GM19023 (cell line): Measurements from ENCODE around the gene CDH16.
"Not testable (repeated sequence)": the region's sequence is repeated elsewhere in the genome, so short reads cannot be mapped to it uniquely, and the experiment has no call there.

Experiments used
- ATAC-seq: cut with Tn5 transposase; IDR thresholded peaks from one replicate; pipeline ENCODE4 v1.9.1; 2021; ENCODE audit warnings: mild to moderate bottlenecking, moderate library complexity; ENCODE audit not compliant: unreplicated experiment

CDH16 gene

DNA sequence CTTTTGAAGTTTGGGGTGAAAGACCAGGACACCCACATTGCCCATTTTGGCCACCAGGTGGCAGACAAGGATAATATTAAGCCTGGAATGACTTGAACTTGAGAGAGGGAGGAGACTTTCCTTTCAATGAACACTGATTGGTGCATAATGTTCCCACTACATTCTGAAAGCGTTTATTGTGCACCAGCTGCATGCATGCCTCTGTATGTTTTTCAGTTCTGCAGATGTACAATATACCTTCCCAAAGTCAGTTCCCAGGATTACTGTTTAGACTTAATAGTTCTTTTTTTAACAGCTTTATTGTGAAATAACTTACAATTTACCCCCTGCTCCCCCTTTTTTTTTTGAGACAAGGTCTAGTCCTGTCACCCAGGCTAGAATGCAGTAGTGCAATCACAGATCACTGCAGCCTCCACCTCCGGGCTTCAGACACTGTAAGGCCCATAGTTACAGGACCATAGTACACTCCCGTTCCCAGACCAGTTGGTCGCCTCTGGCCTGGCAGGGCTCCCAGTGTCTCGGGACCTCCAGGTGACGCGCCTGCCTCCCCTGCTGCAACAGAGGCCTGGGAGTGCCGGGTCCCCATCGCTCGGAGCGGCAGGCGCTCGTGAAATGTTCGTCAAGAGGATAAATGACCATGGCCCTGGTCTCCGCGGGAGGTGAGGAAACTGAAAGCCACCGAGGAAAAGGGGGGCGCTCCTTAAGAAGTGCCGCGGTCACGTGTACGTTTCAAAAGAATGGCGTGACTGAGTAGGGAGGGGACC lies 28.8 kb upstream of the CDH16 start:
- ATAC-seq = peak; percentile 57

DNA sequence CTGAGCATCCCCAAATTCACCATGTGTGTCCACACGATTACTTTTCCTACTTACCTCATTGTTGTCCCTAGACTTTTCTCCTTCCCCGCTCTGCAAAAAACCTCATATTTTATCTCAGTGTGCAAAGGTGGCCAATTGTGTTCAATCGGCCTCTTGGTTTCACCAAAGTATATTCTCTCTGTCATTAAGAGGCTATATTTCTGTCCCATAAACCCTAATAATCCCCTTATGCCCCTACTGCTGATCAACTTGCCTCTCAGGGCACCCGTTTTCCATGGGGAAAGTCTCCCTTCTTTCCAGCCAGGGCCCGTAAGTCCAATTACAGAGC lies 28.3 kb upstream of the CDH16 start:
- ATAC-seq = no peak

DNA sequence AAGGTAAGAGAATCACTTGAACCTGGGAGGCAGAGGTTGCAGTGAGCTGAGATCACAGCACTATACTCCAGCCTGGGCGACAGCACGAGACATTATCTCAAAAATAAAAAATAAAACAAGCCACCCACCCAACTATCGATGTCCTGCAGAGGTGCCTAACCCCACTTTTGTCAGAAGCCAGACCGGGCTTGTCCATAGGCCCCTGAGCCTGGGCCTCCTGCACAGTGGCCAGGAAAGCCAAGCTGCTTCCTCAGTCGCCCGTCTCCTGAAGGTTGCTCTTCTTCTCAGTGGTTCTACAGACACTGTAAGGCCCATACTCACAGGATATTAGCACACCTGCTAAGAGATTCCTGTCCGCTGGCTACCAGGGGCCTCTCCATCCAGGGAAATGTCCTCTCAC lies 27.9 kb upstream of the CDH16 start:
- ATAC-seq = no peak

DNA sequence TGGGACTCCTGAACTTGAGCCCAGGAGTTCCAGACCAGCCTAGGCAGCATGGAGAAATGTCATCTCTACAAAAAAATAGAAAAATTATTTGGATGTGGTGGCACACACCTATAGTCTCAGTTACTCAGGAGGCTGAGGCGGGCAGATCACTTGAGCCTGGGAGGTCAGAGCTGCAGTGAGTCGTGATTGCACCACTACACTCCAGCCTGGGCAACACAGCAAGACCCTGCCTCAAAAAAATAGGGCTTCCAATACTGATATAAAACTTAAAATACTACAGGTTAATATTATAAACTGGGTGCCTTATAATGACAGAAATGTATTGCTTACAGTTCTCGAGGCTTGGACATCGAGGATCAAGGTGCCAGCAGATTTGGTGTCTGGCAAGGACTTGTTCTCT lies 27.3 kb upstream of the CDH16 start:
- no peak for ATAC-seq

DNA sequence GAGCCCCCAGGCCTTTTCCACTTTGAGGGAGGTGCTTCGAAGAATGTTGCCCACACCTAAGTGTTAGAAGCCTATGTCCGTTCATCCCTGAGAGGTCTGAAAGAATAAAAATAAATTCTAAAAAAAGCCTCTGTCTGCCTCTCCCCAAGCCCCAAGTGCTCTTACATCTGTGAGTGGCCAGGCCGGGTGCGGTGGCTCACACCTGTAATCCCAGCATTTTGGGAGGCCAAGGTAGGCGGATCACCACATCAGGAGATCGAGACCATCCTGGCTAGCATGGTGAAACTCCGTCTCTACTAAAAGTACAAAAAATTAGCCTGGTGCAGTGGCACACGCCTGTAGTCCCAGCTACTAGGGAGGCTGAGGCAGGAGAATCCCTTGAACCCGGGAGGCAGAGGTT lies 26.3 kb upstream of the CDH16 start:
- ATAC-seq = not testable (repeated sequence)

DNA sequence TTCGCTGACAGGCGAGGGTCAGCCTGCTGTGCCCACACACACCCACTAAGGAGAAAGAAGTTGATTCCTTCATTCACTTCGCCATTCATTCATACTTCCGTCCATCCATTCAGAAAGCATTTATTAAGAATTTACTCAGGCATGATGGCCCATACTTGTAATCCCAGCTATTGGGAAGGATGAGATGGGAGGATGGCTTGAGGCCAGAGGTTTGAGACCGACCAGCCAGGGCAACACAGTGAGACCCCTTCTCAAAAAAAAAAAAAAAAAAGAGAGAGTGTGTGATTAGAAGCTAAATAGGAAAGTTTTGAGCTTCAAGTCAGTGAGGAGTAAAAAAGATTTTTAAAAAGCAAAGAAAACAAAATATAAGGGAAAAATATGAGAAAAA lies 25.4 kb upstream of the CDH16 start:
- no peak for ATAC-seq

DNA sequence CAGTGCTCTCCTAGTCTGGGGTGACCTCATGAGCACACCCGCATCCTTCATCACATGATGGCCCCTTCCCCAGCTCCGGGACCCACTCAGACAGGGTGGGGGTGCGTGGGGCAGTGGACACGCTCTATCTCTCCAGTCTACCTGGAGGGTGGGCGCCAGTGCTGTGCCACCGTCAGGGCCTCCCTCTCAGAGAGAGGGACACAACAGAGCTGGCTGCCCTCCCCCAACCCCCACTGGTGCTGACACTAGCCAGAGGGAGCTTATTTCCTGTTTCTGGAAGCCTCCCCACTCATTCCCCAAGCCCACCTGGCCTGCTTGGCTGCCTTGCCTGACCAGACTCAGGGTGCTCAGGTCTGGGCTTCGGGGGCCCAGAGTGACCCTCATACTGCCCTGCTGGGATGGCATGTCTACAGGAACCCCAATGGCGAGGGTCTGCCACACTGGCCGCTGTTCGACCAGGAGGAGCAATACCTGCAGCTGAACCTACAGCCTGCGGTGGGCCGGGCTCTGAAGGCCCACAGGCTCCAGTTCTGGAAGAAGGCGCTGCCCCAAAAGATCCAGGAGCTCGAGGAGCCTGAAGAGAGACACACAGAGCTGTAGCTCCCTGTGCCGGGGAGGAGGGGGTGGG lies 24.9 kb upstream of the CDH16 start:
- ATAC-seq = no peak

DNA sequence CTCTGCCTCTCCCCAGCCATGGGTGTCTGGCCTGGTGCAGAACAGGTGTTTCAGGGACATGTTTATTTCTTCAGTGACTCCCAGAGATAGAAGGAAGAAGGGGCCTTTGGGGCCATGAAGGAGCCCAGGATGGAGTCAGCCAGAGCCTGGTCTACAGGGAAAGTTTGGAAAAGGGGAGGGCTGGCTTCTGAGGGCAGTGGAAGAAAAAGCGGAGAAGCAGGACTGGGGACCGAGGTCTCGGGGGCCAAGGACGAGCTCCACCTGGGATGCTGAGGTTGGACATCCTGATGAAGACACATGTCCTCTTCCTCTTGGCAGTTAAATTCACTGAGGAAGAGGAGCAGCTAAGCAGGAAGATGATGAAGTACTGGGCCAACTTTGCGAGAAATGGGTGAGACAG lies 24.3 kb upstream of the CDH16 start:
- ATAC-seq = no peak

DNA sequence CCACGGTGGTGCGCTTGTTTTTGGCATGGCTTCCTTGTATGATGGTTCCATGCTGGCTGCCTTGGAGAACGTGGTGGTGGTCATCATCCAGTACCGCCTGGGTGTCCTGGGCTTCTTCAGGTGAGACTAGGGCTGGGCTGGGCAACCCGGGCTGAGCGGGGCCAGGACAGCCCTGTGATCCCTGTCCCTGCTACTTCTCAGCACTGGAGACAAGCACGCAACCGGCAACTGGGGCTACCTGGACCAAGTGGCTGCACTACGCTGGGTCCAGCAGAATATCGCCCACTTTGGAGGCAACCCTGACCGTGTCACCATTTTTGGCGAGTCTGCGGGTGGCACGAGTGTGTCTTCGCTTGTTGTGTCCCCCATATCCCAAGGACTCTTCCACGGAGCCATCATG lies 21.6 kb upstream of the CDH16 start:
- no peak for ATAC-seq

DNA sequence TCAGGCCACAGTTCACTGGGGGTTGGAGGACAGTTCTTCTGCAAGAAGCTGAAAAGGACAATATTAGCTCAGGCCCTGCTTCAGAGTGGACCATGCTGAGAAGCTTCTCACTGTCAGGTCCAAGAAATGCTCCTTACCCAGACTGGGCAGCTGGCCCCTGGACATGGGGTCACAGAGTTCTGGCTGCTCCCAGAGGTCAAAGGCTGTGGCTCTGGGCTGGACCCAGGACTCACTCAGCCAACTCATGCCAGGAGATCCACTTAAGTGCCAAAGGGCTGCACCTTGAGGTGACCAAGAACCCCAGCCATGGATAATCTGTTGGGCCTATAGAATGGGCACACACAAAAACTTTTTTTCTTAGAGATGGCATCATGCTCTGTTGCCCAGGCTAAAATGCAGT lies 20.7 kb upstream of the CDH16 start:
- no peak for ATAC-seq

DNA sequence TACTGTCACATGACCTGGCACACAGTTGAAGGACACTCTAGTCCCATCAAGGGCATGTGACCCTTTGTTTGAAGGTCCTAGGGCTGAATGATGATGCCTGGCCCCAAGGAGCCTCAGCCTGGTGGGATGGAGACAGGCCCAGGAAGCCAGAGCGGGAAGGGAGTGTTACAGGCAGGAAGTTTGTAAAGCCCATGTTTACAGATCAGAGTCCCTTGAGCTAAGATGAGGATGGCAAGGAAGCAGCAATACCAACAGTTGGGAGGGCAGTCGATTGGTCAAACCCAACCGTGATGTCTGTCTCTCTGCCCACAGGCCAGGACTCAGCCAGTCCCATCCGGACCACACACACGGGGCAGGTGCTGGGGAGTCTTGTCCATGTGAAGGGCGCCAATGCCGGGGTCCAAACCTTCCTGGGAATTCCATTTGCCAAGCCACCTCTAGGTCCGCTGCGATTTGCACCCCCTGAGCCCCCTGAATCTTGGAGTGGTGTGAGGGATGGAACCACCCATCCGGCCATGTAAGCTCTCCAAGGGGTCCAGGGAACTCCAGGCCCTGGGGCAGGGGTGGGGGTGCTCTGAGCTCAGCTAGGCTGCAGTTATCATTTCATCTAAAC lies 19.1 kb upstream of the CDH16 start:
- no peak for ATAC-seq

DNA sequence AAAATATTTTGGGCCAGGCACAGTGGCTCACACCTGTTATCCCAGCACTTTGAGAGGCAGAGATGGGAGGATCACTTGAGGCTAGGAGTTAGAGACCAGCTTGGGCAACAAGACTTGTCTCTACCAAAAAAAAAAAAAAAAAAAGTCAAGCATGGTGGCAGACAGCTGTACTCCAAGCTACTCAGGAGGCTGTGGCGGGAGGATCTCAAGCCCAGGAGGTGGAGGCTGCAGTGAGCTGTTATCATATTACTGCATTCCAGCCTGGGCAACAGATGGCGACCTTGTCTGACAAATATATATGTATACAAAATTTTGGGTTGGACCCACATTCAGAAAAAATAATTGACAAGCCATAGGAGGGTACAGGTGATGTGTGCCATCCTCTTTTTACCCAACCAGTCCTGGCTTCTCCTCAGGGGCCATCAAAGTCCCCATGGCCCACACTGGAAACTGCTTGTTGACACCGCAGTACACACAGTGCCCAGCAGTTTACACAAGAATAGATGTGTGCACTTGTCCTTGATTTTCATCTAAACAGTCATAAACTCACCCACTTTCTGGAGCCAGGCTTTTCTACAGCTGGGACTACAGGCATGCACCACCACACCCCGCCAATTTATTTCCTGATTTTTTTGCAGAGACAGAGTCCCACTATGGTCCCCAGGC lies 18.3 kb upstream of the CDH16 start:
- ATAC-seq = no peak

DNA sequence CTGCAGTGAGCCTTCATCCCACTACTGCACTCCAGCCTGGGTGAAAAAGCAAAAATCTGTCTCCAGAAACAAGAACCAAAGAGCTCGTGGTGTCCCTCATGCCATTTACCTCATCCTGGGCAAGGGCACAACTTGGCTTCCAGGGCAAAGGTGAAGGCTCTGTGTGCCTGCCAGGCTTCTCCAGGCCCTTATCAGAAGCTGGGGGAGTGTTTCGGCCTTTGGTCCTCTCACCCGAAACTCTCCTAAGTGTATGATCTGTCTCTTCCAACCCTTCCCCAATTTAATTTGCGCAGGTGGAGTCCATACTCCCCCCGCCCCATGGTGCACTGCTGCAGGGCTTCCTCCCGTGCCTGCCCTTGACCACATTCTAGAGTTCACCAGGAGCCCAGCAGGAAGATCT lies 17.8 kb upstream of the CDH16 start:
- ATAC-seq = no peak

DNA sequence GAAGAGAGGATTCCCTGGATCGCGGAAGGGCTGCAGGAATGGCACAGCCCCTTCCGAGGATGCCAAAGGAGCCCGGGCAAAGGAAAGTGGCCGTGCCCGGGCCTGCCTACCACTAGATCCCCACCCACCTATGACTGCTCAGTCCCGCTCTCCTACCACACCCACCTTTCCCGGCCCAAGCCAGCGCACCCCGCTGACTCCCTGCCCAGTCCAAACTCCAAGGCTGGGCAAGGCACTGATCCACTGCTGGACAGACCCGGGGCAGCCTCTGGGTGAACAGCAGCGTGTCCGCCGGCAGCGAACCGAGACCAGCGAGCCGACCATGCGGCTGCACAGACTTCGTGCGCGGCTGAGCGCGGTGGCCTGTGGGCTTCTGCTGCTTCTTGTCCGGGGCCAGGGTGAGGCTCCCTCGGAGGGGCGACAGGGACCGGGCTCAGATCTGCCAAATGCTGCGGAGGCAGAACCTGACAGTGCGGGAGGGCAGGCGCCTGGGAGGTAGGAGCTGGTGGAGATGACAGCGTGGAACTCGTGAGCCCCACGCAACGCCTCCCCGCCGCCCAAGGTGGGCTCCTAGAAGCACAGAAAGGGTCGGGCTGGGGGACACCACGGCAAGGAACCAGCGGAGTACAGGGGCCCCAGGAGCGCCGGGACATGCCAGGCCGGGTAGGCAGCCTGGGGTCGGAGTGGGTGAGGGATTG lies 16.8 kb upstream of the CDH16 start, which contains the start of gene CES2:
Gene CES2 (plus strand): TSS at position 203 of the 698 bp plus-strand sequence. CDS start 120 bp downstream, at position 323.
- ATAC-seq = no peak

DNA sequence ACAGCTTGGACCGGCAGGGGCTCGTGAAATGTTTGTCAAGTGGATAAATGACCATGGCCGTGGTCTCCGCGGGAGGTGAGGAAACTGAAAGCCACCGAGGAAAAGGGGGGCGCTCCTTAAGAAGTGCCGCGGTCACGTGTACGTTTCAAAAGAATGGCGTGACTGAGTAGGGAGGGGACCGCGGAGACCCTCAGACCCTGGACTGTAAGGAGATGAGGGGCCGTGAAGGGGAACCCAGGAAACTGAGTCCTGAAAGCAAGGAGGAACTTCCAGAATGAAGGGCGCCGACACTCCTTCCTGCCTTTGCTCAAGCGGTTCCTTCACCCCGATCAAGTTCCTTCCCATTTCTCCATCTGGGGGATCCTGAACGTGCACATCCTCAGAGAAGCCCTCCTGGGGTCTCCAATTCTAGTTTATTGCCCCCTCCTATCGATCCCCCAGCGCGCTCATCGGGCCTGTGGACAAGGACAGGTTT lies 16.2 kb upstream of the CDH16 start:
- ATAC-seq = not testable (repeated sequence)

DNA sequence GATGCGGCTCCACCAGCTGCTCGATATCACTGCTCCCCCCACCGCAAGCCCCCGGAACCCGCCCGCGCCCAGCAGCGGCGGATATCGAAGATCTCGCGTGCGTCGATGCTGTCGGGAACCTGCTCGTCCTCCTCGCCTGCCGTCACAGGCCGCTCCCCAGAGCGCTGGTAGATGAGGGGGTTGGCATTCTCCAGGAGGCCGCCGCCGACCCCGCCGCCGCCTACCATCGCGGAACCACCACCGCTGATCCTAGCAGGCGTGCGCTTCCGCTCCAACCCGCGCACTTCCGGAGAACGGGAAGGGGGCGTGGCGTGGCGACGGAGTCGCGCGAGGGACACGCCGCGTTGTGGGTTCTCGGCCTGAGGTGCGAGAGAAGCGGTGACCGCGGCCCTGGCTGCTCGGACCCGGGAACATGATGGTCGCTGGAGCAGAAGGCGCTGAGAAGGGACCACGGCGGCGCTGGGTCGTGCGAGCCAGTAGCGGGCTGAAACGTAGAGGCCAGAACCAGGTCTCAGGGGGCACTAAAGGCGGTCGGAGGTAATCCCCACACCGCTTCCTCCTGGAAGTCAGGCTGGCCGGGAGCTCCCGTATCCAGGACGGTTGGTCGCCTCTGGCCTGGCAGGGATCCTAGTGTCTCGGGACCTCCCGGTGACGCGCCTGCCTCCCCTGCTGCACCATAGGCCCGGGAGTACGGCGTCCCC lies 15.6 kb upstream of the CDH16 start, which contains the start of gene CIAO2B:
Gene CIAO2B (minus strand): TSS at position 265 of the 701 bp plus-strand sequence. CDS start 38 bp downstream, at position 227.
- peak; percentile 77 for ATAC-seq

DNA sequence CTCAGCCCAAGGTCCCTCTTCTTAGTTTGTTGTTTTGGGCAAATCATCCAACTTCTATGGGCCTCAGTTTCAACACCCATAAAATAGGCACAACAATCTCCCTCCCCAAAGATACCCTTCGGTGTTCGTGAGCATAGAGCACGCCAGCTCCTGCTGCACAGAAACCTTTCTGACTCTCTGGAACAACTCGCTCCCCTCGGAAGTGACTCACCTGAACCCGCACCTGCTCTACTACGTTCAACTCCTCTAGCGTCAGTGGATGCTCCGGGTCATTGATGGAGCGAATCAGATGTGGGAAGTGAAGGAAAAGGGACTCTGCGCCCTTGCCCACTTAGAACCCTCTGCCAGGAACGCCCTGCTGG lies 15.1 kb upstream of the CDH16 start:
- peak; percentile 20 for ATAC-seq

DNA sequence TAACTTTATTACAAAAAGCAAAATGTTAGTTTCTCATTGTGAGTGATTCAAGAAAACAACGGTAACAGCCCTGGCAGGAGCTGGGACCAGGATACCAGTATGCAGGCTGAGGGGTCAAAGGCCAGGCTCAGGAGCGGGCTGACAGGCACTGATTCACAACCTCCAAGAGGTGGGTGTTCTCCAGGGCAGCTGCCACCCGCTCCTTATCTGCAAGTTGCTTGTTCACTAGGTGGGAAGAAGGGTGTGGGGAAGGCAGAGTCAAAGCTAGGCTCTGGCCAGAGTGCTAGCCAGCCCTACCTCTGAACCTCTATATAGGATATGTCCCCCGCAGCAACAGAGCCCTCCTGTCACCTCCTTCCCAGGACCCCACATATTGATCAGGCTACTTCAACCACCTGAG lies 13.4 kb upstream of the CDH16 start:
- no peak for ATAC-seq

DNA sequence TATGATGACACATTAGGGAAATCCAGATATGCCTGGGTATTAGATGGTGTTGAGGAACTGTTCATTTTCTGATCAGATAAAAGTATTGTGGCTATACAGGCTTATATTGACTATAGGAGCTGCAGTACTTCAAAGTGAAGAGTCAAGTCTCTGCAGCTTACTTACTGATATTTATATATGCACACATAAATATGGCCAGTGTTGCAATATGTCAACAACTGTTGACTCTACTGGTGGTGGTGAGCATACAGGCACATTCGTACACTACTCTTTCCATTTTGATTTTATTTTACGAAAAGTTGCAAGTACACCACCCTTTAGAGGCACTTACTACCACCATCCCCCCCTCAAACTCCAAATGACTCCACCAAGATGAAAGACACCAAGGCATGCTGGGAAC lies 13.0 kb upstream of the CDH16 start:
- no peak for ATAC-seq

DNA sequence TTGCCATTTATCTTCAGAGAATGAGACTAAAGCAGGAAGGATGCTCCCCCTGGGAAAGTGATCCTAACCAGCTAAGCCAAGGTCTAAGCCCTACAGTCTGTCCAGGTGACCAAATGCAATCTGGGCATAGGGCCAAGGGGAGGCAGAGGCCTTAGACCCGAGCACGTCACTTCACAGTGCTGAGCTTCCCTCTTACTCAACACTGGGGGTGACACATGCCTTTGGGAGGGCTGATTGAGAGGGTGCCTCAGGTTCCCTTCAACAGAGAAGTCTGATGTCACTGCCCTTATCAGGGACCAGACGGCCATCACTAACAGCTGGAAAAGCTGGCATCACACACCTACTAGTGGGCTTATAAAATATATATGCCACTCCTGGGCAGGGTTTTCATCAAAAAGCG lies 11.5 kb upstream of the CDH16 start:
- ATAC-seq = no peak
